CD4-positive, alpha-beta T cell treated with Interleukin-12 subunit alpha and Interleukin-12 subunit beta, for 1 hour (primary cell): Measurements from ENCODE around the gene HHATL.

ENCODE experiments used
- DNase-seq: peaks from one replicate; pipeline ENCODE4 v3.0.0-alpha.2; 2020

HHATL gene

DNA sequence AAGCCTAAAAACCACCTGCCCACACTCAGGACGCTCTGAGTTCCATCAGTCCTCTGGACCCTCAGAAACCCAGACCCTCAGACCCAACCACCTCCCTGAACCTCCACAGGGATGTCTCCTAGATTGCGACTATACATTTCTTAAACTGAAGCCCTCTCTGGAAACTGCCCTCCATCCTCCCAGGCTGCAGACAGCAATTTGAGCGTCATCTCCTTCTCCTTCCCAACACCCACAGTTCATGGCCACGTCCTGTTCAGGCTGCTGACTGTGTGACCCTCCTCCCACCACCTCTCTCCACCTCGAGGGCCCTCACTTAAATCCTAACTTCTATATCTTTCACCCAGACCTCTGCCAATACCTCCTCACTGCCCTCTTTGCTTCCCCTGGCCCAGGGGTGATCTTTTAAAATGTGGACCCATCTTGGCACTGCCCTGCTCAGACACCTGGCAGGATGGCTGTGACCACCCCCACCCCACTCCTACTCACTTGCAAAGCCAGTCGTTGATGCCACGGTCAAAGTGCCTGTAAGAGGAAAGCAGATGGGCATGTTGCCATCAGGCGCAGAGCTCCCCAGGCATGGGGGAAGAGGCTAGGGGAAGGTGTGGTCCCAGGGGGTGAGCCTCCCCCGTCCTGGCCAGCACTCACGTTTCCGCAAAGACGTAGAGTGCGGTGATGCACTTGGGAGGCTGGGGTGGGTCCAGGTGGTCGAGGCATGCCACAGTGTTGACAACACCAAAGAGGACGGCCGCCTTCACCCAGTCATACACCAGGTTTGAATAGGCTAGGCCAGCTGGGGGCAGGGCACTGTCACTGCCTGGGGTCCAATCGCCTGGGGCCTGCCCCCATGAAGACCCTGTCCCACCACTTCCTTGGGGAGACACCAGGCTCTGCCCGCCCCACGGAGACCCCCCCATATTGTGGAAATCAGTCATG lies 6.0 kb downstream of the HHATL start:
- DNase-seq: no peak

DNA sequence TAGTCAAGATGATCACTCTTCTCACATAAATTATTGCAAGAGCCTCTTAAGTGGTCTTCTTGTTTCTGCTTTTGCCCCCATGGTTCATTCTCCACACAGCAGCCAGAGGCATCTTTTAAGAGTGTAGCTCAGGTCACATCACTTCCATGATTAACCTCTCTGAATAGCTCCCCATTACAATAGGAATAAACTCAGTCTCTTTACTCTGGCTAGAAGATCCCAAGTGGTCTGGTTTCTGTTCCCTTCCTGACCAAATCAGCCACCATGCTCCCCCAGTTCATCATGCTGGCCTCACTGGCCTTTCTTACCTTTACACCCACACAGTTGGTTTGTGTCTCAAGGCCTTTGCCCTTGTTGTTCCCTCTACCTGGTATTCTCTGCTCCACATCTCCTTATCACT lies 8.2 kb downstream of the HHATL start:
- no peak for DNase-seq

DNA sequence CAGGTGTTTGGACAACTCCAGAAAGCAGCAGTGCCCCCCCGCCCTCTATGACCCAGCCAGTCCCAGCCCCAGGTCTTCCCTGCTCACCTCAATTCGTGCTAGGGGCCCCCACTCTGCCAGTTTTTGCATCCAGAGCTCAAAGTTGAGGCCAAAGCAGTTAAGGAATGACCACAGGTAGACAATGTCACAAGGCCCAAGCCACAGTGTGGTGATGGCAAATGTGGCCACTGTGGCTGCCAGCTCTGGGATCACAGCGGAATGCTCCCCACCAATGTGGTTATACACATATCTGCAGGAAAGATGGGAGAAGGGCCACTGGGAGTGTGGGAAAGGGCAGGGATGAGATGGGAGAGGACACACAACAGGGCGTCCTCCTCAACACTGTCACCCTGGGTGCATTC lies 9.1 kb downstream of the HHATL start:
- no peak for DNase-seq

DNA sequence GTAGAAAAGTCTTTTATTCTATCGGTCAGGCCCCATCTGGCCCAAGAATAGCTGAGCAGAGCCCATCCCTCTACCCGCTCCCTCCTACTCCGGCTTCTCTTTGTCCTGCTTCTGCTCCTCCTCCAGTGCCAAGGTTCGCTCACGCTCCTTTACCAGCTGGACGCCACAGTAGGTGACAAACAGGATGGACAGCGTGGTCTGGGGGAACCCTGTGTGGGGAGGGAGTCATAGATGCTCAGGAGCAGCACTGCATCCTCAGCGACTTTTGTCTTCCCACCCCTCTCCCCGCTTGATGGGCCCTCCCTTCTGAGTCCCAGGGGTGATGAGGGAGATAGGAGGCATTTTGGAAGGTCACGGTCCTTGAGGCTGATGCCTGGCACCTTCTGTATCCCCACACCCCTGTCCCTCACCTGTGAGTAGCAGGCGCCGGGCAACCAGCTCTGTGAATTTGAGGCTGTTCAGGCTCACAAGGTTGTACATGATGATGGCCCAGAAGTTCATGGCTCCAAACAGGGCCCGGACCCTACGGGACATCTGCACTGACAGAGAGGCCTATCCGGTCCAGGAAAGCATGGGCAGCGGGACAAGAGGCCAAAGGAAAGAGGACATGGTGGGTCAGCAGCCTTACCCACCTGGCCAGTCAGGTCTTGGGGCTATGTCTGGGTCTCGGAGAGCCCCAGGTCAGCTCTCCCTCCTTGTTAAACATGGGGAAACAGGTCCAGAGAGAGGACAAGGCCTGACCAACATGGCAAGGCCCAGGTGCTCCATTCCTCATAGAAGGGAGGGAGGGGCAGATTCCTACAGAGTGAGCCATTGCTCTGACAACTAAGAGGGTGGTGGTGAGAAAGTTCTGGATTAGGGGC lies 9.7 kb downstream of the HHATL start:
- DNase-seq: no peak

DNA sequence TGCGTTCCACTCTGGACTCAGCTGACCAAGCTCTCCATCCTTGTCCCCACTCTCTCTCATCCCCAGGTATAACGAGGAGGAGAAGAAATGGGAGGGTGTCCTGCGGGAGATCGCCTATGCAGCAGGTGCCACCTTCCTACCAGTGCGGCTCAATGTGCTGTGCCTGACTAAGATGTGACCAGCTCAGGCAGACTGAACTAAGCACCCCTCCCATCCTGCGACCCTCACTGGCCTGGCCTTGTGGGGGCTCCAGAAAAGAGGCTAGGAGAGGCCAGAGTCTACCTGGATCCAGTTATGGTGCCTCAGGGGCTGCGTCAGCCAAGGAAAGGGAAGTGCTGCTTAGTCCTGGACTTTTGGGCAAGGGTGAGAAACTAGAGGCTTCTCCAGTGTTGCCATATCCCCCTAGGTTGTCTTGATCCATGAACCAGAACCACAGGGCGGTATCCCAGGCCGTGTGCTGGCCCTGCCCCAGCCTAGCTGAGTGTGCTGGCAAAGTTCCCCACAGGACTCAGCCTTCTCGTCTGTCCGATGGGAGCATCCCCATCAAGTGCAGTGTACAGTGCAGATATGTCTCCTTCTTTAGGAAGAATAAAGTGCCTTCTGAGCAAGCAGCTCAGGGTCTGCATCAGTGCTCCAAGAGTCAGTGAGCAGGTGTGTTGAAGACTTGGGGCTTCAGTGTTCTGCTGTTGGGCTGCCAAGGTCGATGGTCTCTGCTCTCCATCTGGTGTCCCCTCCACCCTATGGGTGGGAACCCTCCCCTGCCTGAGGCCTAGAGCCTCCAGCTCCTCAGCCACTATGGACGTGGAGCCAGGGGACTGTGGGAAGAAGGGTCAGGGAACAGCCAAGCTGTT lies 10.6 kb downstream of the HHATL start:
- no peak for DNase-seq

DNA sequence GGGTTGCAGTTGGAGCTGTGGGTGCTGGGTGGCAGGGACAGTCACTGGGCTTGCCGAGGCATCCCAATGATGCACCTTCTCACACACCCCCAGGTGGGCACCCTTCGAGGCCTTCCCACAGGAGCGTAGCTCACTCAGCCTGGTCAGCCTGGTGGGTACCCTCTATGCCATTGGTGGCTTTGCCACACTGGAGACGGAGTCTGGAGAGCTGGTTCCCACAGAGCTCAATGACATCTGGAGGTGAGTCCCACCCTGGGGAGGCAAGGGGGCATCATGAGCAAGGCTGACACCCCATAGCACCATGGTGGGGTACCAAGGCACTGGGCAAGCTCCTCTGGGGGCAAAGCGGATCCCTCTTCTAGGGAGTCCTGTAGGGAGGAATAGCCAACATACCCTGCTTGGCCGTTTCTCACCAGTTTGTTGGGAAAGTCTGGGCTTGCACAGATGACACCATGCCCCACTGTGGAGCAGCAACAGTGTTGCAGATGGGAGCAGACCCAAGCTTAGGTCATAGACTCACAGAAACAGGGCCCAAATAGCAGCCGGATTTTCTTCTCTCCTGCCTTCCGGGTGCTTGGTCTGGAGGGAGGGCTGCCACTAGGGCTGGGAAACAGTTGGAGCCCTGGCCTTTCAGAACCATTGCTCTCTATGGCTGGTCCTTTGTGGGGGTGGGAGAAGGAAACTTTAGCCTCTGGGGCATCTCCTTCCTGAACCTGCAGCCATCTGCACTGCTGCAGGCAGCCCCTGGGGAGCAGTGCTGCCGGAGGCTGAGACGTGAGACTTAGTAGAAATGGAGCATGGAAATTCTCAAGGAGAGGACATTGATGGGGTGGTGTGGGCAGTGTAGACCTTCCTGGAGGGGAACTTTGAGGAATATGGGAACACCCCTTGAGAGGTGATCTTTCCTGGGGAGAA lies 11.6 kb downstream of the HHATL start:
- DNase-seq: no peak

DNA sequence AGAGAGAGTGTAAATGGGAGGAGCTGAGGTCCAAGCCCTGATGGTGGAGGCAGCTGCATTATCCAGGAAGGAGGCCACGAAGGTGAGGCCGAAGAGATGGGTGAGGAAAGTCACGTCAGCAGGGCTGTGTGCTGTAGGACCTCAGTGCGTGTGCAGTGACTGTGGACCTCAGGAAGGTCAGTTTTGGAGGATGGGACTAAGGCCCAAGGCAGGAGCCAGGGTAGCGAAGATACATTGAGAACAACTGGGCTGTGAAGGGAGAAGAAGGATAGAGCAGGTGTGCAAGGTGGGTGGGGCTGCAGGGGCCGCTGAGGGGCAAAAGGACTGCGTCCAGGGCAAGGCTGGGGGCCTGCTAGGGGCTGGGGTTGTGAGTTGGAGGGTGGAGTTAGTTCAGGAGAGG lies 12.4 kb downstream of the HHATL start:
- DNase-seq: no peak

DNA sequence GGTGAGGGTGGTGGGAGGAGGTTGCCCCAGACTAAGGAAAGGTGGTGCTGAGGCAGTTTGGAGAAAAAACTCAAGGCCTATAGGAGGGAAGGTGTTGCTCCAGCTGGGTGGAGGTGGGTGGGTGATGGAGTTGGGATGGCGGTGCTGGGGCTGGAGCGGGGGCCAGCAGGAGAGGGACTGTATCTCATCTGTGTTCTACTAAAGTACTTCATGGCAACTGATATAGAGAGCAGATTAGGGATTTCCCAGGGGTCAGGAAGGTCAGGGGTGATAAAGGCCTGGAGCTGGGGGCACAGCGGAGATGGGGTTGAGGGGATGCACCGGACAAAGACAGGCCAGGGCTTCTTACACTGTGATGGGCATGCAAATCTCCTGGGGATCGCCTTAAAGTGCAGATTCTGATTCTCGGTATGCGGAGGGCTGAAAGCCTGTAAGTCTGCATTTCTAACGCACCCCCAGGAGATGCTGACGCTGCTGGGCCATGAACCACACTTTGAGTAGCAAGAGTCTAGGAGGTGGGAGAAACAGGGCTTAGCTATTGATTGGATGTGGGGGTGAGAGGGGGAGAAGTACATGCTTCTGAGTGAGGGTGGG lies 13.1 kb downstream of the HHATL start:
- DNase-seq: no peak

DNA sequence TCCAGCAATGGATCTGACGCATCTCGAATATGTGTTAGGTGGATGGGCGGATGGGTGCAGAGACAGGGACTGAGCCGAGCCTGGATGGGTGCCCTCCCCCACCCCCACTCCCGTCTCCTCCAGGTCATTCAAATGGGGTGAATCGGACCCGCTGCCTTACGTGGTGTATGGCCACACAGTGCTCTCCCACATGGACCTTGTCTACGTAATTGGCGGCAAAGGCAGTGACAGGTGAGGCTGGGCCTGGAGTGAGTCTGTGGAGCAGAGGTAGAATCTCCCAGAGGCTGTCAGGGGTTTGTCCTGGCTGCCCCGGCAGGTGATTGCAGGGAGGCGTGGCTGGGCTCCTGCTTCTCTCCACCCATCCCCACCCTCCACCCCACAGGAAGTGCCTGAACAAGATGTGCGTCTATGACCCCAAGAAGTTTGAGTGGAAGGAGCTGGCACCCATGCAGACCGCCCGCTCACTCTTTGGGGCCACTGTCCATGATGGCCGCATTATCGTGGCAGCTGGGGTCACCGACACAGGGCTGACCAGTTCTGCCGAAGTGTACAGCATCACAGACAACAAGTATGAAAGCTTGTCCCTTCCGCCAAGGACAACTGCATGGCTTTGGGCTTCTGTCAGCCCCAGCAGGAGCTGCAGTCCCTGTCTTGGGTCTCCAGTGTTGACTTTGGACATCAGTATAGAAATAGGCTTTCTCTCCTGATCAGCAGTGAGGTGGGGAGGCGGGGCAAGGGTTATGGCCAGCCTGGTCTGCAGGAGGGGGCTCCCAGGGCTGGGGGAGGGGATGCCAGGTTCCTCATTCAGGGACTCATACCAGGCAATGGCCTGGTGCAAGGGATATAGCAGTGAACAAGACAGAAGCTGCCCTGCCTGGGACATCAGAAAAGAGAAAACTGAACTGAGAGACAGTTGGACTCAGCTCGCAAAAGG lies 13.8 kb downstream of the HHATL start:
- no peak for DNase-seq

DNA sequence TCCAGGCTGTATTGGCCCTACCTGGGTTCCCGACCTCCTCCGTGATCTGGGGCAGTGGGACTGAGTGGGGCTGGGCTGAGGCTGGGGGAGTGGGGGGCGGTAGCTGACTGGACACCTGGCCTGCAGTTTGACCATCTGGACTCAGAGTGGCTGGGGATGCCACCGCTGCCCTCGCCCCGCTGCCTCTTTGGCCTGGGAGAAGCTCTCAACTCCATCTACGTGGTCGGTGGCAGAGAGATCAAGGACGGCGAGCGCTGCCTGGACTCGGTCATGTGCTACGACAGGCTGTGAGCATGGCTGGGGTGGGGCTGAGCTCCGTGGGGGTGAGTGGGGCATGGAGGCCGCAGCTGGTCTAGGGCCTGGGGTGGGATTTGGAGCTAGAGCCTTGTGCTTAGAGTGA lies 14.6 kb downstream of the HHATL start:
- no peak for DNase-seq

DNA sequence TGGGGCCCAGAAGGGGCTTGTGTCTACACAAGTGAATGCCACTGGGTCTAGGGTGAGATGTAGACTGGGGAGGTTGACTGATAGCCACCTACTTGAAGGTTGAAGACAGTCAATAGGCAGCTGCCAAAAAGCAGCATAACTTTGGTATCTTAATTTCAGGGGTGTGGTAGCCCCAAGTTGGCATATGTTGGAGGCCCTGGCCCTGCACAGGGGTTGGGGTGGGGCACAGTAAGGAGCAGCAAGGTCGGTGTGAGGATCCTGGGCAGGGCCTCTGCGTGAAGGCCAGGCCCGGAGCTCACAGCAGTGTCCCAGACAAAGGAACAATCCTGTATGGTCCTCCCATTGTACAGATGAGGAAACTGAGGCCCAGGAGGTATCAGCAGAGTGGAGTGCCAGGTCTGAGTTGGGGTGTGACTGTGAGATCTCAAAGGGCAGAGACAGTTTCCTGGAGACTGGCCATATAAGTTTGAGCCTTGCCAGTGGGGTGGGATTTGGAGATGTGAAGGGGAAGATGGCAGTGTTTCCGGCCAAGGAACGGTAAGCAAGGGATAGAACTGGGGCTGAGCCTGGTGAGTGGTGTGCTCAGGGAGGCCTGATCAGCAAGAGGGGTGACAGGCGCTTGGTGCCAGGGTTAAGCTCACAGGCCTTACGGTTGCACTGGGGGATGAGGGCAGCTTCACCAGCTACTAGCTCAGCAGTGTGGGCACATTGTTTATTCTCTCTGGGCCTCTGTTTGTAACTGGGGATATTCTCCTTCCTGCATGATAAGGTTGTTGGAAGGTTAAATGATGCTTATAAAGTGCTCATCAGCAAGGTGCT lies 15.6 kb downstream of the HHATL start:
- no peak for DNase-seq

DNA sequence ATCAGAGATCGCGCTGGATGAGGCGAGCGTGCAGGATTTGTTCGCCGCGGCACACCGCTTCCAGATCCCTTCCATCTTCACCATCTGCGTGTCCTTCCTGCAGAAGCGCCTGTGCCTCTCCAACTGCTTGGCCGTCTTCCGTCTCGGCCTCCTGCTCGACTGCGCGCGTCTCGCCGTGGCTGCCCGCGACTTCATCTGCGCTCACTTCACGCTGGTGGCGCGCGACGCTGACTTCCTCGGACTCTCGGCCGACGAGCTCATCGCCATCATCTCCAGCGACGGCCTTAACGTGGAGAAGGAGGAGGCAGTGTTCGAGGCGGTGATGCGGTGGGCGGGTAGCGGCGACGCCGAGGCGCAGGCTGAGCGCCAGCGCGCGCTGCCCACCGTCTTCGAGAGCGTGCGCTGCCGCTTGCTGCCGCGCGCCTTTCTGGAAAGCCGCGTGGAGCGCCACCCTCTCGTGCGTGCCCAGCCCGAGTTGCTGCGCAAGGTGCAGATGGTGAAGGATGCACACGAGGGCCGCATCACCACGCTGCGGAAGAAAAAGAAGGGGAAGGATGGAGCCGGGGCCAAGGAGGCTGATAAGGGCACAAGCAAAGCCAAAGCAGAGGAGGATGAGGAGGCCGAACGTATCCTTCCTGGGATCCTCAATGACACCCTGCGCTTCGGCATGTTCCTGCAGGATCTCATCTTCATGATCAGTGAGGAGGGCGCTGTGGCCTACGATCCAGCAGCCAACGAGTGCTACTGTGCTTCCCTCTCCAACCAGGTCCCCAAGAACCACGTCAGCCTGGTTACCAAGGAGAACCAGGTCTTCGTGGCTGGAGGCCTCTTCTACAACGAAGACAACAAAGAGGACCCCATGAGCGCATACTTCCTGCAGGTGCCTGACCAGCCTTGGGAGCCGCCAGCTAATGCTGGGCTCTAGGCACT lies 16.4 kb downstream of the HHATL start:
- no peak for DNase-seq

DNA sequence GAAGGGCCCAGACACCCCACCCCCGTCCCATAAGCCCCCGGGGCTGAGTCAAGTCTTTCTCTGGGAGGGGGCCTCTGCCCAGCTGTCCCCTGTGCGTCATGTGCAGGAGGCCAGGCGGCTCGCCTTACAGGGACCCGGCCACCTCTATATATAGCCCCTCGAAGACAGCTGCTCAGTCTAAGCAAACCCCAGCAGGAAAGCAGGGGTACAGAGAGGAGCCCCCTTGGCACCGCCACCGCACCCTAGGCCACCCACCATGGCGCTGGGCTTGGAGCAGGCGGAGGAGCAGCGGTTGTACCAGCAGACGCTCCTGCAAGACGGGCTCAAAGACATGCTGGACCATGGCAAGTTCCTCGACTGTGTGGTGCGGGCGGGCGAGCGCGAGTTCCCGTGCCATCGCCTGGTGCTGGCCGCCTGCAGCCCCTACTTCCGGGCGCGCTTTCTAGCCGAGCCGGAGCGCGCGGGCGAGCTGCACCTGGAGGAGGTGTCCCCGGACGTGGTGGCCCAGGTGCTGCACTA lies 17.2 kb downstream of the HHATL start, which contains the start of gene KLHL40:
KLHL40 (plus strand) TSS at position 175 of the 519 bp plus-strand sequence; CDS start at position 257, 82 bp downstream.
- no peak for DNase-seq

DNA sequence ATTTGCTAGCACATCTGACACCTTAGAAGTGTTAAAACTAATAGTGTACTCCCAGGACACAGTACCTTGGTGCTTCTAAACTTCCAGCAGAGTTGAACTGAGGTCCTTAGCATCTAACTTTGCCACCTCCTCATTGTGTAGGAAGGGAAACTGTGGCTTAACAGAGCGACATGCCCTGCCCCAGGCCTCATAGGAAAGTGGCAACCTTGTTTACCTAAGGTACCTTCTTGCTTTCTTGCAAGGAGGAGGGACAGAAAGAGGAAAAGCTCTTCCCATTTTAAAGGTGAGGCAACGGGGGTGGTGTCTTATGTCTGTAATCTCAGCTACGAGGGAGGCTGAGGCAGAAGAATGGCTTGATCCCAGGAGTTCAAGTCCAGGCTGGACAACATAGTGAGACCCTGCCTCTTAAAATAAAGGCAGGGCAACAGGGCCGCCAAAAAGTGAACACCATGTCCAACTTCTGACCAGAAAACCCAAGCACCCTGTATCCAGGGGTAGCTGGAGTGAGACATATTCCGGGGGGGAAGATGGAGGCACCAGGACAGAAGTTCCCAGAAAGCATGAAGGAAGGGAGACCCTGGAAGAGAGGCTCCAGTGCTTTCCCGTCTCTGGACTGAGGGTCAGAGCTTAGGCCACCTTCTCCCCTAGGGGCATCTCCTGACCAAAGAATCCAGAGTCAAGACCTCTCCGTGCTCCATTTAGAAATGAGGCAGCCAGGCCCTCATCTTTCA lies 17.8 kb downstream of the HHATL start:
- DNase-seq: no peak

DNA sequence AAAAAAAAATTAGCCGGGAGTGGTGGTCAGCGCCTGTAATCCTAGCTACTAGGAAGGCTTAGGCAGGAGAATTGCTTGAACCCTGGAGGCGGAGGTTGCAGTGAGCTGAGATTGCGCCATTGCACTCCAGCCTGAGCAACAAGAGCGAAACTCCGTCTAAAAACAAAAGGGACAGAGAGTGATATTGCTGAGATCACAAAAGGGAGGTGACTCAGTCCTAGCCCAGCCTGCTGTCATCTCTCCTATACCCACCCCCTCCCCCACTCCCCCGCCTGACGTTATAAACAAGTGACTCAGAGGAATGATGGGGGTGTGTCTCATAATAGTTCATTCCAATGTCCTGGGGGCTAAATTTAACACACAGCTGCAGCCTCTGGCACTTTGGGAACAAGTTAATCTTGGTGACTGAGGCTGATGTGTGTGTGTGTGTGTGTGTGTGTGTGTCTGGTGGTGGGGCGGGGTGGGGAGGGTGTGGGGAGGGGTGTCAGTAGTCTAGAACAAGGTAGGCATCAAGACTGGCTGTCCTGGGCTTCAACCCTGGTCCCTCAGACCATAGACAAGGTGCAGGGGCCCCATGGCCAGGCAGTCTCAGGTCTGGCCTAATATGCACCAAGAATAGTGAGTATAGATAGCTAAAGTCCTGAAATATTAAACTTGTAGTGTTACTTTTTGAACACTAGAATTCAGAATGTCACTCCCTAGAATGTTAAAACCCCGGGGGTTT lies 18.6 kb downstream of the HHATL start:
- DNase-seq: no peak

DNA sequence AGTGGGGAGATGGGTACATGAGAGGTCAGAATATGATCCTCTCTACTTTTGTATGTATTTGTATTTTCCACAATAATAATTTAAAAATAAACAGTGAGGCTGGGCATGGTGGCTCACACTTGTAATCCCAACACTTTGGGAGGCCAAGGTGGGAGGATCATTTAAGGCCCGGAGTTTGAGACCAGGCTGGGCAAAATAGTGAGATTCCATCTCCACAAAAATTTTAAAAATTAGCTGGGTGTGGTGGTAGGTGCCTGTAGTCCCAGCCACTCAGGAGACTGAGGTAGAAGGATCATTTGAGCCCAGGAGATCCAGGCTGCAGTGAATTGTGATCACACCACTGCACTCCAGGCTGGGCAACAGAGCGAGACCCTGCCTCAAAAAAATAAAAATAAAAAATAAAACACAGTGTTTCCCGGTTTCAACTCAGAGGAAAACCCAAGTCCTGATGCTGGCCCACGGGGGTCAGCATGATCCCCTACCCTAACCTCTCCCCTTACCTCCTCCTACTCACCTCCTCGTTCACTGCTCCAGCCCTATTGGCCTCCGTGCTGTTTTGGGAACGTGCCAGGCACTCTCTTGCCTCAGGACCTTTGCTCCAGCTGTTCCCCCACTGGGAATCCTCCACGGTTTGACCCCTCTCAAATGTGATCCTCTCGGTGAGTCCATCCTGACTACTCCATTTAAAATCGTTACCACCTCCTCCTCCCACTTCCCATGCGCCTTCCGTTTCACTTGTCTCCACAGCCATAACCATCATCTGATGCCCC lies 20.1 kb downstream of the HHATL start:
- no peak for DNase-seq
